Measurements from ENCODE around the gene GPR107. TPM values are rescaled to one million over a fixed set of nuclear protein-coding genes. Genes with fewer than 3 reads are reported as not detected.

GPR107 gene
- total and polyA plus RNA-seq, 2 of the 8 experiments (the other 6 are each of a cell fraction or from before 2014, with no cell fraction given) = 19.3 to 30.7 TPM

DNA sequence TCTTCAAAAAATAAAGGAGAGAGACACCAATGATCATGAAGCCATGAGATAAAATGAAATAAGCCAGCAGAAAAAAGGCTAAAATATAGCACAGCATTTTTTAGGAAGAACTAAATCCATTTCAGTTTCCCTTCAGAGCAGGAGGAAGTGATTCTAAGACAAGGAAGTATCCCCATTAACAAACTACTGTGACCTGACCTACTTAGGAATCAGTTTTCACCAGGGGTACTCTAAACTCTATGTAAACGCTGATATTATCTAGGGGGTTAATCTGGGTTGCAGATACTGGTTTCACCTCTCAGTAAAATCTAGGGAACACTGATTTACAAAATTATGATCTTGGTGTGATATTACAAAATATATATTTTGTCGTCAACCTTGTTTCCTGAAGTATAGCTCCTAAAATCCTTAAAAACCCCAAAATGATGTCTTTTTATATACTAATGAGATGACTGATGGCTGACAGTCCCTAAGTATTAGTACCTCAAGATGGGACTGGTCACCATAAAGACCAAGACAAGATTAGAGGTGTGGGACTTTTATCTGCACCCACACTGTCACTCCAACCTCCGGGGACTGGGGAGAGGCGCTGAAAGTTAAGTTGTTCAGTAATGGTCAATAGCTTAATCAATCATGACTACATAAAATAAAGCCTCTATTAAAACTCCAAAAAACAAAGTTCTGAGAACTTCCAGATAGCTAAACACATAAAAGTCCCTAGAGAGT is 7.8 kb upstream of the GPR107 start (continued):
- TF ChIP-seq MAFK (IDR thresholded peaks at IDR 0.05; ENCODE audit: low read depth, low read length) (no peak), KDM1A (IDR thresholded peaks at IDR 0.05; ENCODE audit: borderline replicate concordance, low read length) (no peak), TAF1 (IDR thresholded peaks at IDR 0.05; ENCODE audit: low read depth, low read length) (no peak), CHD1 (IDR thresholded peaks at IDR 0.05; ENCODE audit: low read depth, low read length) (no peak), RAD21 (IDR thresholded peaks at IDR 0.05 in 1 of 2, conservative IDR thresholded peaks at IDR 0.05 in 1 of 2; ENCODE audit: low read depth in 2 of 2, low read length in 2 of 2) (no peak)
